CD4-positive, alpha-beta T cell treated with Interferon alpha-2 for 1 hour (primary cell): ENCODE data around the gene ZNF516.

ENCODE experiments used
- DNase-seq, 2 donors: peaks; one replicate each; pipeline ENCODE4 v3.0.0-alpha.2; 2020 to 2022

ZNF516 gene

DNA sequence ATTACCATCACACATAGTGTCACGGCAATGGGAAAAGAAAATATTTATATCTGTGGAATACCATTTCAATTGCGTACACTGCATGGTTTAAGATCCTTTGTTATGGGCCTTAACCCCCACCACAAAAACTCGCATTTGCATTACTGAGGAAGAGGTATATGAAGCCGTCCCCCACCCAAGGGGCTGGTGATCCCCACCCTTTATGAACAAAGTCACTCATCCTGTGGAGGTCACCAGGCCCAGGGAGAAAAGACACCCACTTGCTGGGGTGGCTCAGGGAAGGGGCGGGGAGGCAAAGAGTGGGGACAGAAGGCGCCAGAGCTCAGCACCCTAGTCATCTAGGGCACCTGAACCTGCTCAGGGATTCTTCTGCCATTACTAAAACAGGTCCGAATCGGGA lies 133.8 kb downstream of the ZNF516 start:
- DNase-seq = no peak

DNA sequence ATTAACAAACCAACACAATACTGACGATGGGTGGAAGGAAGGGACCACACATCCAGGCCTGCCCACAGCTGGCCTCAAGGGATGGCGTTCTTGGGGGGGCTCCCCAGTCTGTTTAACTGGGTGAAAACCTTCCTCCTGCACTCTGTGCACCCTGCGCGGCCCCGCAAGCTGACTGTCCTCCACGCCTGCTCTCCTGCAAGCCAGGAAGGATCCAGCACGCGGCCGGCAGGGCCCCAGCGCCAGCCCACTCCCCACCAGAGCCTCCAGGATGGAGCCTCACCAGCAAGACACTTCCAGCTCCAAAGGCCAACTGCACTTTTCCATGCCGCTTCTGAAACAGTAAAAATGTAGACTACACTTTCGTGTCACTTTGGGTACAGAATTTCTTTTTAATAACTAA lies 135.1 kb downstream of the ZNF516 start:
- no peak for DNase-seq

DNA sequence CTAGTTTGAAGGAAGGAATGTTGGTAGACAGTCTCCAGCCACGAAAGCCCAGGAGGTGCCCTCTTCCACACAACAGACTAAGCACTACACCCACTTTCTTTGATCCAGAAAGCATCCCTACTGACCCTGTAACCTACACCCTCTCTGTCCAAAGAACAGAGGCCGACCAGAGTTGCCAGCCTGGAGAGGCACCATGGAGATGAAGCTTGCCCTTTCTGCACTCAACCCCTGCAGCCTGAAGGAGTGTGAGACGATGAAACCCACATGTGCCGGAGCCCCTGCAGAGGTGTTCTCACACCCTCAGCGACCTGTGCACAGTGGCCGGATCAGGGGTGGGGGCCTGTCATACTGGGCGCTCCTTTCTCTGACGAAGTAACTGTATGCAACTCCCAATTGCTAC lies 136.3 kb downstream of the ZNF516 start:
- no peak for DNase-seq

DNA sequence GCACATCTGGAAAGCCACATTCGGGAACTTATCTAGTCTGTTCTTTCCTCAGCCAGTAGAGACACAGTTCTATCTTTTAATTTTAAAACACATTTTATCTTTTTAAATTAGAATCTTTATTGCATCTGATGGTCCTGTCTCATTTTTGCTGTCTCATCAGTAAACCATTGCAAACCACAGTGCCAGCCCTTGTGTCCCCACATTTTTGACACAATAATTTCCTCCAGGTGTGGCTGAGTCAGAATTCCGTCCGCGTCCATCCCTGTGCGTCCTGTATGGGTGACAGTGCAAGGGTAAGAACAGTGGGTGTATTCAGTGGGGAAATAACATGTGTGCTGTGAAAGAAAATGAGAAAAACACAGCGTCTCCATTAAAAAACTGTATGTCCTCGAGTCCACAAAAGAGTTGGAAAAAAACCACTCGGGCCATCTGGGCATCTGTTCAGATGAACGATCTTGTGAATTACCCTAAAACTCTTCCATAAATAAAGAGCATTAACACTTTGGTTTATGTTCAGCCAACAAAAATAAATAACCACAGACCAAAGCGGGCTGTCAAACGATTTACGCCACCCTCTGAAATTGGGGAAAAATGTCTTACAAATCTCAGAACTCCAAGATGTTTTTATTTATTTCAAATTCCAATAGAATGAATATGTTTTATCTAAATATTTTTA lies 137.3 kb downstream of the ZNF516 start:
- DNase-seq = no peak

DNA sequence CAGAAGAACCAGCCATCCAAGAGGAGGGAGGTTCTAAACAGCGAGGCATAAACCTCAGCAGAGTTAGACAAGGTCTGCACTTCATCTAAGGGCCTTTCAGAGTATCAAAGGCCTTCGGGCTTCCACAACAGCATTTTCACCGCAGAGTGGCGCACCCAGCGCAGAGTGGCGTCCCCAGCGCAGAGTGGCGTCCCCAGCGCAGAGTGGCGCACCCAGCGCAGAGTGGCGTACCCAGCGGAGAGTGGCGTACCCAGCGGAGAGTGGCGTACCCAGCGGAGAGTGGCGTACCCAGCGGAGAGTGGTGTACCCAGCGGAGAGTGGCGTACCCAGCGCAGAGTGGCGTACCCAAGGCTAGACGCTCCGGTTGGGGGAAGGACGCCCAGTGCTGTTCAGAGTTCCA lies 137.9 kb downstream of the ZNF516 start:
- no peak for DNase-seq

DNA sequence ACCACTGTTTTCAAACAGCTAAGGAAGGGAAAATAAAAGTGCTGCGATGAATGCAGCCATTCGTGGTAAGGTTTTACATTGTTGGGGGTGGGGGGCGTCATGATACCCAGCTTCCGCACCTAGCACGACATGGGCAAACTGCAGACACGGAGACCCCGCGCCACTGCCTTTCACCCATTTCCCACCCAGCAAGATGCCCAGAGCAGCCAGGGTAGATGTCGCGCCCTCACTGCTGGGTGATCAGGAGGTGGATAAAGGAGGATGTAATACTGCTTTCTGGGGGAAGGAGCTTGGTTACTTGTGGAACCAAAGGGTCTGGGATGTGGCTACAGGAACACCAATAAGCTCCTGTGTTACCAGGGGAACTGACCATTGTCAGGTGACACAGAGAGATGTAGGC lies 138.4 kb downstream of the ZNF516 start:
- DNase-seq = no peak

DNA sequence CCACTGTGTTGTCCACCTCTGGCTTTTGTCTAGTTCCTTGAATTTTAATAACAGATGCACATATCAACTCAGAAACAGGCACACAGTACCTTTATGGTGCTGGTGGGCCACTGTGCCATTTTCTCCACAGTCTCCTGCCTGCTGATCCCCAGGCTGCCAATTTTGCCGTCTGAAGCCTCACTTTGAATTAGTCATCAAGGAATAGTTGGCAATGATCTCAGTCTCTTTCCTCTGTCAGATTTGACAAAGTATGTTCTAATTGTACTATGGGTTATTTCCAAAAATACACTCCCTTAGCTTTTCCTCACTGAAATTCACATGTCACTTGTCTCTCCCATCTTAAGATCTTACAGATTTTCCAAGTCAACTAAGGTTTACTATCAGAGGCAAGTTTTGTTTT lies 140.7 kb downstream of the ZNF516 start:
- no peak for DNase-seq

DNA sequence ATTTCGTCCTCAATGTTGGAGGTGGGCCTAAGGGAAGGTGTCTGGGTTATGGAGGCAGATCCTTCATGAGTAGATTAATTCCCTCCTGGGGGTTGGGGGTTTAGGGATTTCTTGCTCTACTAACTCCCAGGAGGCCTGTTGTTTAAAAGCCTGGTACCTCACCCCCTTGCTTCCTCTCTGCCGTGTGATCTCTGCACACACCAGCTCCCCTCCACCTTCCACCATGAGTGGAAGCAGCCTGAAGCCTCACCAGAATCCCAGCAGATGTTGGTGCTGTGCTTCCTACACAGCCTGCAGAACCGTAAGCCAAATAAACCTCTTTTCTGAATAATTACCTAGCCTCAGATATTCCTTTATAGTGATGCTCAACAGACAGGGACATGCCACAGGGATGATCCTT lies 141.5 kb downstream of the ZNF516 start:
- no peak for DNase-seq

DNA sequence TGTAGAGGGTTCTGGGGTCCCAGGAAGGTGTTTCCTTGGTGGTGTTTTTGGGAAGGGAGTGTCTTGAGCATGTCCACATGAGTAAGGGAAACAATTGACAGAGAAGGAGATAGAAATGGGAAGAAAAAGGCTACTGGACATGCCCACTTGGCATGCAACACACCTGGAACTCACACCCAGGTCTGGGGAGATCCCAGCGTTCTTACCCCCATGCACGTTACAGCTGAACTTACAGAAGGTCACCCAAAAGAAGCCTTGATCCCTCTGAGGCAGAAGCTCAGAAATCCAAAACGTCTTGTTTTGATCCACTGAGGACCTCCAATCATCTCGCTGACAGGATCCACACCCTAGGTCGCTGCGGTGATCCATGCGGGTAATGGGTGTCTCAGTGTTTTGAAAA lies 142.0 kb downstream of the ZNF516 start:
- DNase-seq = no peak

DNA sequence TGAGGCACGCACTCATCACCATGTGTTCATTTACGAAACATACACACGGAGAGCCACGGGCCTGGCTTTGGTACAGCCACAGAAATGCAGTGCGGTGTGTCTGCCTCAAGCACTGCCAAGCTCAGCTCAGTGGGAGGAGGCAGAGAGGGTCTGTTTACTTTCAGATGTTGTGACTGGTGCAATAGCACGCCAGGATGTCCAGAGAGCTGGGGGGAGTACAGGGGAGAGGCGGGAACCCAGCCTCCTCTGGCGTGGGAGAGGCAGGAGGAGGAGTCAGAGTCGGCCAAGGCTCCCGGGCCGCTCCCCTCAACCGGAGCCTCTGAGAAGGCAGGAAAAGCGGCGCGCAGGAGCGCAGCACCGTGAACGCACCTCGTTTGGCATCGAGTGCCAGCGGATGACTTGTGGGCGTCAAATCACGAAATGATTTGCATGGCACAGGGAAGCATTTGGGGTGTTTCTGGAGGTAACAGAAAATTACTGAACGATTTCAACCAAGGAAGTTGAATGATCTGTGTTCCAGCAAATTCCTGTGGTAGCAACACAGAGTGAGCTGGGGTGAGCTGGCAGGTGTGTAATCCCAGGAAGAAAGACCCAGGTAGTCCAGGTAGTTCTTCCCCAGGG lies 143.0 kb downstream of the ZNF516 start:
- no peak for DNase-seq

DNA sequence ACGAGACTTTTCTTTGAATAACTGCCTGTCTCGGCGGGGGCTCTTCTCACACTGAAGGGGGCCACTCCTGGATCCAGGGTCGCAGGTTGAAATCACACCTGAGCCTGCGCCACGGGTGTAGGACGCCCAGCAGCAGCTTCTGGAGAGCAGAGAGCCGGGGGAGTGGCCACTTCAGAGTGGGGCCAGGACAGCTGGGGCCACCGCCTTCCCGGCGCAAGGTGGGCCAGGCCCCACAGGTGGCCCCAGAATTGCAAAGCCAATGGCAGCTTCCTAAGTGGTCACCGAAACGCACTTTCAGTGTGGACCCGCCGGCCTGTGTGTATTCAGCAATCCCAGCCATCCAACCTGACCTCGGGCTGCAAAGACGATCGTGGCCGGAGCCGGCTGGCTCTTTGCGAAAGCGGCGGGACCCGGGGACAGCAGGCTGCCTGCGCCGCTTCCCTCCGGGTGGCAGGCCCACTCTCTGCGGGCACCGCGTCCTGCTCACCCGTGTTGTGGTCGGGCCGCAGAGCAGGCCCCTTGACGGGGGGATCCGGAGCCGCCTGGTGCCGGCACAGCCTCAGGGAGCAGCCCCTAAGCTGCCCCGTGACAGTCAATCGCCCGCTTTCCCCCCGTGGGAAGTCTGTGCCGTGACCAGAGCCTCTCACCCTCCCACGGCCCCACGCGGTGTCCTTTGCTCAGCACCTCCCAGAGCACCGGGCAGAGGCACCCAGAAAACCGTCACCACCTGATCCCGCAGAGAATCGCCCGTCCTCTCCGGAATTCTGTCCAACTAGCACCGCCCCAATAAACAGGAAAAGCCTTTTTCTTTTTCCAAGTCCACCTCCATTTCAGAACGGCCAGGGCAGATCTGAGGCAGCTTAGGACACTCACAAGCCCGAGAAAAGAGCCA lies 144.7 kb downstream of the ZNF516 start:
- DNase-seq = no peak

DNA sequence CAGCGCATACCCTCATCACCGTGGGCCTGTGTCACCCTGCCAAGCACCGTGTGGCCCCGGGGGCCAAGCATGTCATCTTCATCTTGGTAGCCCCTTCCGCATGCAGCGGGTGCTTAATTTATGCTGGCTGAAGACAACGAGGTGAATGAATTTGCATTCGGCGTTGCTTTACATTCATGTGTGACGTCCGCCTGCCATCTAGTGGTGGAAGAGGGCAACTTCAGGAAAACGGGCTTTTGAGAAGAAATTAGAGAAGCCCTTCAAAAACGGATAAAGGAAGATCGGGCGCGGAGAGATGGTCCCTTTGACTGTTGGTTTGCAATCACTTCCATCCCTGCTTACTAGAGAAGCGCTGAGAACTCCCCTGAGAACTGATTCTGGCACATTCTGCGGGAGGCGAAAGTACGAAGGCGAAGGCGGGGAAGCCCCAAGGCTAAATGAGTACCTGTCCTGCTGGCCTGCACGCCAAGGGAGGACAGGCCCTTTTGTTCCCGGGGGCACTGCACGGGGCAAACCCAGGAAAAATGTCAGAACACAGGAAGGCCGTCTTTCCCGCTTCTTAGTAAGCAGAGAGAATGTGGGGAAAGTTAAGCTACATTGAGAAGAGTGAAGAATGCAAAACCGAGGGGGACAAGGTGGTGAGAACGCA lies 145.9 kb downstream of the ZNF516 start:
- DNase-seq = peak; percentile 44 to 61

DNA sequence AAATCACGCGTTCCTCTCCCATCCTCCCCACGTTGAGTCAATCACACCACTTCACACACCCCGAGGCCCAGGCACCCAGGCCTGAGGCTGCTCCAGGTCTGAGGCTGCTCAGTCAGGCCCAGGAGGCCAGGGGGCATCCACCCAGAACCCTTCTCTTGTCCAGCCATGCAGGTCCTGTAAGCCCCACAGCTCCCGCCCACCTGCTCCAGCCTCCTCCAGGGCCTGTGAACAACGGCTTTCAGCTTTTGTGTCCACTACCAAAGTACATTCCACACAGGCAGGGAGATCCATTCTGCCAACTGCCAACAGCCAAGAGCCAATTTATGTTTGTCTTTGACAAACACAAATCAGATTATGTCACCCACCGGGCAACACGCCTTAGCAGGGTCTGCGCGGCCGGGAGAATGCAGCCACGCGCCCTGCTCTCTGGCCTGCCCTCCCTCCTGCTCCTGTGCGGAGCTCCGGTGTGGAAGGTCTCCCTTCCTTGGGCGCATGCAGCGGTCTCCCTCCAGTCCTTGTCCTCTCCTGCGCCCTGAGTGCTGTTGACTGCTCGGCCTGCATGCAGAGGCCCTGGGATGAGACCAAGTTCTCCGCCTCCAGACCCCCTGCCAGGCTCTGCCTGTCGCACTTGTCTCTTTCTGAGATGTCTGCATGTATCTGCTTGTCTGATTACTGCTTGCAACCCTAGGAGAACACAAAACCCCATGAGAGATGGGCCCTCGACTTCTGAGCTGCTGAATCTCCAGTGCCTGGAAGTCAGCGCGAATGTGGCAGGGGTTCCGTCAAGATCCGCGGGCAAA lies 146.6 kb downstream of the ZNF516 start:
- DNase-seq = no peak

DNA sequence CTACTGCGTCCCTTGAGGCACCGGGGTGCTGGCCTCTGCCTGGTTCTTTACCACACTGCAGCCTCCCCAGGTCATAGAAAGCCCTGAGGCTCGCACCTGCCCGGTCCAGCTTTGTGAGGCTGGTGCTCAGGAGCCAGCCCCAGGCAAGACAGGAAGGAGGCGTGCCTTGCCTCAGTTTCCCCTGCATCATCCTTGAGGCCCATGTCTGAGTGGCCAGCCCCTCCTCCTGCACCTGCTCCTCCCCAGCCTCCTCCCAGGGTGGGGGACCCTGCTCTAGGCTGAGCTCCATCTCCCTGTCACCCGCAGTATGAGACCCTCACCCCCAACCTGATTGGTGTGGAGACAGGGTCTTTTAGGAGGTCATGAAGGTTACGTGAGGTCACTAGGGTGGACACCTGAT lies 147.7 kb downstream of the ZNF516 start:
- DNase-seq = no peak

DNA sequence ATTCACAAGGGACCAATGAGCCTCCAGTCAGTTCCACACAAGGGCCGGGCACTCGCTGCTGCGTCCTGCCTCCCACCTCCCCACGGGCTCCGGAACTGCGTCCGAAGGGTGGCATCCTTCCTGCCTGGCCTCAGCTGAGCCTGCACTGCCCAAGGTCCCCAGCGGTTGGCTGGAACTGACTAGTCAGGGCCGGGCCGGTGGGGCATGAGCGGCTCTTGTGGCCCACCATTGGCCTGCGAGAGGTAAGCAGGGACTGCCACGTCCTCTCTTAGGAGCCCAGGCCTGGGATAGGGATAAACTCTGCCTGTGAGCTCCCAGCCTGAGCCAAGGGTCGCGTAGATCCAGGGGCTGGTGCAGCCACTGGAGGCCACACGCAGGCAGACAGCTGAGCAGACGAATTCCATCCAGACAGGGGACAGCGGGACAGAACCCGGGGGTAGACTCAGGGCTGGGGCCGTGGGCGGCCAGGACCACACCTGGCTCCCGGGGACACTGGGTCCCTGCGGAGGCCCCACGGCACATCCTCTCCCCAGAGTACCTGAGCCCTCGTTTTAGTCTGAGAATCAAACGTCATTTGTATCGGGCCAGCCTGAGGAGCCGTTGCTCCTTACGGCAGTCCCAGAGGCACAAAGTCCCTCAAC lies 148.4 kb downstream of the ZNF516 start:
- DNase-seq = no peak

DNA sequence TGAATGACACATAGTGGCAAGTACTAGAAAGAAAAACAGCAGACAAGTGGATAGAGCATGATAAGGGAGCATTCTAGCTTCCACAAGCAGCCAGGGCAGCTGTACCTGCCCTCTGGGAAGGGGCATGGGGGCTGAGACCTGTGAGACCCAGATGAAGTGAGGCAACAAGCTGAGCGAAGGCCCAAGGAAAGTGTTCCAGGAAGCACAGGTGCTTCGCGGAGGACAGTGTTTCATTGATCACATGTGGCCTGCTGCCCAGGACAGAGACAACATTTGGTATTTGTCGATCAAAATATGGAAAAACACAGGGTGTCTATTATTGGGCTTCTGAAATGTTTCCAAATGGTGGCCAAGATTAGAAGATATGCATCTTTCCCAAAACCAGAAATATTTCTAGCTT lies 149.1 kb downstream of the ZNF516 start:
- DNase-seq = no peak

DNA sequence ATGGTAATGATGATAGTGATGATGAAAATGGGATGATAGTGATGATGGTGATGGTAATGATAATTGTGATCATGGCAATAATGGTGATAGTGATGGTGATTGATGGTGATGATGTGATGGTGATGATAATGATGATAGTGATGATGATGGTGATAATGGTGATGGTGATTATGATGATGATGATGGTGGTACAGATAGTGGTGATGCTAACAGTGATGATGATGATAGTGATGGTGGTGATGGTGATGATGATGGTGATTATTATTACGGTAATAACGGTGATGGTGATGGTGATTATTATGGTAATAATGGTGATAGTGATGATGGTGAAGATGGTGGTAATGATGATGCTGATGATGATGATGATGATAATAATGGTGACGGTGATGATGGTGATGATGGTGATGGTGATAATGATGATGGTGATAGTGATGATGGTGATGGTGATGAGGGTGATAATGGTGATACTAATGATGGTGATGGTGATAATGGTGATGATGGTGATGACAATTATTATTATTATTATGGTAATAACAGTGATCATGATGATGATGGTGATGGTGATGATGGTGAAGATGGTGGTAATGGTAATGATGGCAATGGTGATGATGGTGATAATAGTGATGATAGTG lies 151.0 kb downstream of the ZNF516 start:
- no peak for DNase-seq

DNA sequence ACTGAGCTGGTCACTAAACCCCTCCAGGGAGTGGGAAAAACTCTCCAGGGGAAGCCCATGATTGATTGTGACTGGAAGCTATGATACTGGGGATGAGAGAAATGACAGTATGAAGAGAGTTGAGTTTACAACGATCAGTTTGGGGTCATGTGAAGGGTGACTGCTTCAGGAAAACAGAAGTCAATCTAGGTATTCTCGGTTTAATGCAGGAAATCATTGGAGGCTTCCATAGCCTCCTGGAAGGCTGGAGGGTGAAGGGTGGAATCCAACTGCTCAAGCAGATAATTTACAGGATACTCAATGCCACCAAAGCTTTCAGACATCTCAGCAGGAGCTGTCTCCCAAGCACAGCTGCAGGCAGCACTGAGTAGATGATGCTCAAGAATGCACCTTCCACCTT lies 154.6 kb downstream of the ZNF516 start:
- no peak for DNase-seq

DNA sequence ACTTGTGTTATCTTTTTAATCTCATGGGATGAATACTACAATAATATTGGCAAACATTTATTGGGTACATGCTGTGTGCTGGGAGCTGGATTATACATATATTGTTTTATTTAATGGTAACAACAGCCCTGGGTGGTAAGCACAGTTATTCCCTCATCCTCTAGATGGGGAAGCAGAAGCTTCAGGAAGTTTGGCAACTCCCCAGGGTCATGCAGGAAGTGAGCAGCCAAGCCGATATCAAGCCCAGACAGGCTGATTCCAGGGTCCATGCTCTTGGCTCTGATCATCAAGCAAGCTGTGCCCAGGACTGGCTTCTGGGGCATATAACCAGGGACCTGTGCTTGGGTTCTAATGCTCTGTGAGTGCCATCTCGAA lies 155.8 kb downstream of the ZNF516 start:
- DNase-seq = no peak

DNA sequence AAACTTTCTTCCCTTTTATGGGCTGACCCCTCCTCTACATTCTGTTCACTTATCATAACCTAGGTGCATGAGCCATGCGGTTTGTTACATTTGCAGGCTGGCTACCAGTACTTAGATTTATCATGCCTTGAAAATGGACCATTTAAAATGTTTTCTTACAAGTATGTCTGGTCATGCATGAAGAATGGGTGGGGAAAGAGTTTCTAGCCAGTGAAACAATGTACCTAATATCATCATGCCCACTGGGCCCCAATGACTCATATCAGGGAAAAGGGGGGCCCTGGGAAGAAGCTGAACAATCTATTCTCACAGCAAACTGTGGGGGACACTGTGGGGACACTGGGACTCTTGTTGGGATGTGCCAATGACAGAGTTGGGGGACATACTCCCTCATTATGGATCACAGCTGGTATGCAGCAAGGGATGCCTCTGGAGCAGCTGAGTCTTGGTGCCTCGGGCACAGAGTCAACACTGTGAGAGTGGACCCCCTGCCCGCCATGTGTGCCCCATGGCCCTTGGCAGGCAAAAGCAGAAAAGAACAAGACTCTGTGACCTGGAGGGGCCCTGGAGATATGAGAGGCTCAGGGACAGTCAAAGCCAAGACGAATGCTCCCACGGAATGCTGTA lies 156.3 kb downstream of the ZNF516 start:
- DNase-seq = no peak

DNA sequence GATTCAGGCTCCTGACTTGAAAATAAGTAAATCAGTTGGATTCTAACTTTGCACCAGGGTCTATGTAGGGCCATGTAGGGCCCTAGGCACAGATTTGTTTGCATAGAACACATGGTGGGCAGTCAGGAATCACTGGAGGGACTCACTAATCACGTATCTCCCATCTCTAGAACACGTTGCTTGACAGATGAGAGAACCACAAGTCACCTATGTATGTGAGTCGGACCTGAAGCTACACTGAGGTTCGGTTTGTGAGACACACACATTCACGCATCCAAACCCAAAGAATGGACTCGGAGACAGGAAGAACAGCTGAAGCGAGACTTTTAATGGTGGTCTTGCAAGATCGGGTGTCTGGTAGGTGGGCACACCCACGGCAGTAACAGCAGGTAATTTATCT lies 157.0 kb downstream of the ZNF516 start:
- no peak for DNase-seq
